Loucy (cell line): ENCODE data around the gene CD72.

ENCODE experiments used
- H2AFZ ChIP-seq: fragments of 200-600 bp; sonication (generic); 2 replicates; pipeline ENCODE4 v1.6.0; 2016; ENCODE audit warnings: antibody characterized with exemption, mild to moderate bottlenecking, low read length, moderate library complexity
- H3F3A ChIP-seq: fragments of 200-600 bp; 2 replicates; pipeline ENCODE4 v1.6.0; 2016; ENCODE audit warnings: antibody characterized with exemption, low read depth, mild to moderate bottlenecking
- H3K27me3 ChIP-seq: fragments of 200-600 bp; sonication (generic); 2 replicates; pipeline ENCODE4 v1.6.1; 2014; ENCODE audit warnings: low read length, mild to moderate bottlenecking; ENCODE audit not compliant: insufficient read depth, poor library complexity, severe bottlenecking
- H3K36me3 ChIP-seq: fragments of 200-600 bp; sonication (generic); 2 replicates; pipeline ENCODE4 v1.6.1; 2016; ENCODE audit warnings: low read length; ENCODE audit not compliant: insufficient read depth
- H3K4me1 ChIP-seq: fragments of 200-600 bp; sonication (generic); 2 replicates; pipeline ENCODE4 v1.5.1; 2014; ENCODE audit warnings: low read length, mild to moderate bottlenecking; ENCODE audit not compliant: insufficient read depth, poor library complexity, severe bottlenecking
- H3K4me2 ChIP-seq: fragments of 200-600 bp; sonication (generic); 2 replicates; pipeline ENCODE4 v1.6.0; 2014; ENCODE audit warnings: antibody characterized with exemption, low read length, low read depth, mild to moderate bottlenecking; ENCODE audit not compliant: poor library complexity, severe bottlenecking
- H3K4me3 ChIP-seq: fragments of 200-600 bp; sonication (generic); 2 replicates; pipeline ENCODE4 v1.5.1; 2014; ENCODE audit warnings: low read length, mild to moderate bottlenecking, mixed read lengths; ENCODE audit not compliant: poor library complexity, severe bottlenecking
- H3K79me2 ChIP-seq: fragments of 200-600 bp; sonication (generic); 2 replicates; pipeline ENCODE4 v1.6.1; 2014; ENCODE audit warnings: low read length; ENCODE audit not compliant: insufficient read depth
- H3K9ac ChIP-seq: fragments of 200-600 bp; sonication (generic); 2 replicates; pipeline ENCODE4 v1.6.0; 2014; ENCODE audit warnings: mild to moderate bottlenecking, low read depth, low read length, moderate library complexity; ENCODE audit not compliant: poor library complexity, severe bottlenecking
- H3K9me2 ChIP-seq: fragments of 200-600 bp; sonication (generic); replicated peaks from 2 replicates; pipeline ENCODE4 v1.6.1; 2016; ENCODE audit warnings: low read depth, low read length, mixed read lengths
- H3K9me3 ChIP-seq: fragments of 200-600 bp; sonication (generic); 2 replicates; pipeline ENCODE4 v1.6.1; 2014; ENCODE audit warnings: mild to moderate bottlenecking, antibody characterized with exemption, low read length, low read depth; ENCODE audit not compliant: insufficient read depth
- H4K20me1 ChIP-seq: fragments of 200-600 bp; sonication (generic); 2 replicates; pipeline ENCODE4 v1.6.0; 2014; ENCODE audit warnings: antibody characterized with exemption, low read length, mild to moderate bottlenecking; ENCODE audit not compliant: insufficient read depth, poor library complexity, severe bottlenecking
- CTCF ChIP-seq: fragments of 200-600 bp; sonication (generic); conservative IDR thresholded peaks from 2 replicates; pipeline ENCODE4 v1.5.1; 2014; ENCODE audit warnings: mild to moderate bottlenecking, antibody characterized with exemption, low read length
- EZH2phosphoT487 ChIP-seq: fragments of 200-600 bp; IDR thresholded peaks from 2 replicates; pipeline ENCODE4 v1.6.1; 2018; ENCODE audit warnings: antibody characterized with exemption, mild to moderate bottlenecking, moderate library complexity, borderline replicate concordance

CD72 gene

GRCh38 chr9:35659340-35659739 lies 41.1 kb upstream of the CD72 start:
- H3K9me2 ChIP-seq, result no peaks in the 10 kb centered on the region
- peaks cover 74% of the 10 kb centered on the region for H3K4me1 ChIP-seq
- no peaks in the 10 kb centered on the region; the same call in 1 of the 2 replicates for H3K36me3 ChIP-seq
- H3K9me3 ChIP-seq, result no peaks in the 10 kb centered on the region
- no peak overlapping the region for H2AFZ ChIP-seq
- no peaks in the 10 kb centered on the region for H3K27me3 ChIP-seq
- TF ChIP-seq CTCF (no peak), EZH2phosphoT487 (no peak)
- H3K4me2 ChIP-seq, result peak overlapping the region; percentile 87
- H3K9ac ChIP-seq, result peak overlapping the region; percentile 77
- H3F3A ChIP-seq, result 0 out of 2 replicates have a peak, but pooled peaks cover 13% of the 10 kb centered on the region
- H3K79me2 ChIP-seq, result peaks cover 54% of the 10 kb centered on the region
- H4K20me1 ChIP-seq, result peaks cover 3% of the 10 kb centered on the region
- peak overlapping the region; percentile 82 for H3K4me3 ChIP-seq

GRCh38 chr9:35658968-35659220 lies 40.7 kb upstream of the CD72 start:
- H3K9me2 ChIP-seq, result no peaks in the 10 kb centered on the region
- H3K4me2 ChIP-seq, result peak overlapping the region; percentile 87
- peak overlapping the region; percentile 82 for H3K4me3 ChIP-seq
- H3K4me1 ChIP-seq, result peaks cover 69% of the 10 kb centered on the region
- no peaks in the 10 kb centered on the region for H3K27me3 ChIP-seq
- TF ChIP-seq CTCF, result no peak
- no peak for TF ChIP-seq EZH2phosphoT487
- no peaks in the 10 kb centered on the region for H3K9me3 ChIP-seq
- H3K36me3 ChIP-seq, result no peaks in the 10 kb centered on the region; the same call in 1 of the 2 replicates
- peak overlapping the region; percentile 77 for H3K9ac ChIP-seq
- peaks cover 50% of the 10 kb centered on the region for H3K79me2 ChIP-seq
- H3F3A ChIP-seq, result 0 out of 2 replicates have a peak, but pooled peaks cover 8% of the 10 kb centered on the region
- peak overlapping the region; percentile 35; the same call in 1 of the 2 replicates for H2AFZ ChIP-seq
- H4K20me1 ChIP-seq, result peaks cover 3% of the 10 kb centered on the region

- TF ChIP-seq CTCF, result peak; percentile 69
- no peak for TF ChIP-seq EZH2phosphoT487
- peak within 1 kb of the TSS; percentile 87 for H3K4me2 ChIP-seq
- H3K9me2 ChIP-seq, result no peaks in the 10 kb centered on the region
- H3K36me3 ChIP-seq, result no peaks in the 10 kb centered on the region; the same call in 1 of the 2 replicates
- peaks cover 3% of the 10 kb centered on the region for H4K20me1 ChIP-seq
- H3K4me3 ChIP-seq, result peak within 1 kb of the TSS; percentile 82
- H3K27me3 ChIP-seq, result no peaks in the 10 kb centered on the region
- peaks cover 44% of the 10 kb centered on the region for H3K79me2 ChIP-seq
- 0 out of 2 replicates have a peak, but pooled peaks cover 6% of the 10 kb centered on the region for H3F3A ChIP-seq
- peak within 1 kb of the TSS; percentile 77 for H3K9ac ChIP-seq
- peak within 1 kb of the TSS; percentile 87 for H2AFZ ChIP-seq
- H3K4me1 ChIP-seq, result peaks cover 64% of the 10 kb centered on the region
- H3K9me3 ChIP-seq, result no peaks in the 10 kb centered on the region
These were observed 40.1 kb upstream of the CD72 start, which contains the start of gene CCDC107 for GRCh38 chr9:35658137-35658967. Gene CCDC107, plus strand, starts transcription at chr9:35658292. Its CDS starts 88 bp downstream, at chr9:35658380.
